H9 (cell line): ENCODE results near the gene LAX1. TPM values are rescaled to one million over a fixed set of nuclear protein-coding genes. Genes with fewer than 3 reads are reported as not detected.

Source experiments
- DNase-seq: peaks from one replicate; pipeline ENCODE4 v3.0.0-alpha.2; 2017
- H2AFZ ChIP-seq: one replicate; pipeline ENCODE4 v1.6.1; 2013; ENCODE audit warnings: mild to moderate bottlenecking, low read length, control low read depth, moderate library complexity
- H2AK5ac ChIP-seq: 2 replicates; pipeline ENCODE4 v1.6.1; 2013; ENCODE audit warnings: low read length, control low read depth, mixed read lengths; ENCODE audit not compliant: insufficient read length
- H2BK120ac ChIP-seq: one replicate; pipeline ENCODE4 v1.6.1; 2013; ENCODE audit warnings: low read depth, mild to moderate bottlenecking, low read length, control low read depth, inconsistent platforms; ENCODE audit not compliant: poor library complexity, severe bottlenecking
- H2BK12ac ChIP-seq: 2 replicates; pipeline ENCODE4 v1.6.1; 2013; ENCODE audit warnings: low read length, control low read depth, mixed read lengths, low read depth; ENCODE audit not compliant: insufficient read length
- H2BK15ac ChIP-seq: 2 replicates; pipeline ENCODE4 v1.6.1; 2013; ENCODE audit warnings: low read depth, low read length, control low read depth
- H2BK20ac ChIP-seq: one replicate; pipeline ENCODE4 v1.6.1; 2013; ENCODE audit warnings: low read depth, mild to moderate bottlenecking, low read length, control low read depth, inconsistent platforms; ENCODE audit not compliant: poor library complexity, severe bottlenecking
- H2BK5ac ChIP-seq: 2 replicates; pipeline ENCODE4 v1.6.1; 2013; ENCODE audit warnings: low read length, control low read depth, mixed read lengths; ENCODE audit not compliant: insufficient read length
- H3K14ac ChIP-seq: 2 replicates; pipeline ENCODE4 v1.6.1; 2013; ENCODE audit warnings: low read length, control low read depth; ENCODE audit not compliant: insufficient read depth
- H3K18ac ChIP-seq: 2 replicates; pipeline ENCODE4 v1.6.1; 2013; ENCODE audit warnings: low read depth, mild to moderate bottlenecking, mixed read lengths, low read length, control low read depth; ENCODE audit not compliant: insufficient read length
- H3K23ac ChIP-seq: 2 replicates; pipeline ENCODE4 v1.6.1; 2013; ENCODE audit warnings: low read length, control low read depth, mixed read lengths, low read depth; ENCODE audit not compliant: insufficient read length
- H3K23me2 ChIP-seq: 2 replicates; pipeline ENCODE4 v1.6.1; 2013; ENCODE audit warnings: low read depth, mild to moderate bottlenecking, mixed read lengths, low read length, control low read depth; ENCODE audit not compliant: insufficient read length, poor library complexity, severe bottlenecking
- H3K27ac ChIP-seq: 2 replicates; pipeline ENCODE4 v1.5.1; 2013; ENCODE audit warnings: low read length, control low read depth, mixed read lengths, low read depth; ENCODE audit not compliant: insufficient read length
- H3K27me3 ChIP-seq: 2 replicates; pipeline ENCODE4 v1.6.1; 2013; ENCODE audit warnings: low read length, control low read depth, inconsistent platforms; ENCODE audit not compliant: insufficient read depth
- H3K4ac ChIP-seq: 2 replicates; pipeline ENCODE4 v1.6.1; 2013; ENCODE audit warnings: low read depth, mild to moderate bottlenecking, control low read depth, inconsistent platforms, low read length, moderate library complexity
- H3K4me1 ChIP-seq: 2 replicates; pipeline ENCODE4 v1.6.1; 2013; ENCODE audit warnings: low read length, control low read depth, inconsistent platforms; ENCODE audit not compliant: insufficient read depth
- H3K4me2 ChIP-seq: 2 replicates; pipeline ENCODE4 v1.6.1; 2013; ENCODE audit warnings: low read length, control low read depth, mixed read lengths; ENCODE audit not compliant: insufficient read length, insufficient read depth
- H3K56ac ChIP-seq: 2 replicates; pipeline ENCODE4 v1.6.1; 2013; ENCODE audit warnings: low read depth, mild to moderate bottlenecking, mixed read lengths, low read length, control low read depth; ENCODE audit not compliant: insufficient read length
- H3K79me1 ChIP-seq: 2 replicates; pipeline ENCODE4 v1.6.1; 2013; ENCODE audit warnings: low read depth, mild to moderate bottlenecking, moderate library complexity, low read length, control low read depth, inconsistent platforms; ENCODE audit not compliant: insufficient read depth, poor library complexity, severe bottlenecking
- H3K79me2 ChIP-seq: 2 replicates; pipeline ENCODE4 v1.6.1; 2013; ENCODE audit warnings: low read length, control low read depth, inconsistent platforms; ENCODE audit not compliant: insufficient read depth
- H3K9ac ChIP-seq: 2 replicates; pipeline ENCODE4 v1.6.1; 2013; ENCODE audit warnings: low read length, control low read depth, mixed read lengths; ENCODE audit not compliant: insufficient read length; ENCODE audit errors: extremely low read depth
- H3K9me3 ChIP-seq: one replicate; pipeline ENCODE4 v1.6.1; 2013; ENCODE audit warnings: low read depth, low read length, inconsistent platforms; ENCODE audit not compliant: control insufficient read depth
- H3T11ph ChIP-seq: one replicate; pipeline ENCODE4 v1.6.1; 2013; ENCODE audit warnings: mild to moderate bottlenecking, low read length, control low read depth, inconsistent platforms
- H4K20me1 ChIP-seq: one replicate; pipeline ENCODE4 v1.6.1; 2013; ENCODE audit not compliant: control insufficient read depth, insufficient read length, insufficient read depth
- H4K5ac ChIP-seq: 2 replicates; pipeline ENCODE4 v1.6.1; 2013; ENCODE audit warnings: low read depth, mild to moderate bottlenecking, mixed read lengths, low read length, control low read depth; ENCODE audit not compliant: insufficient read length
- H4K8ac ChIP-seq: replicated peaks from 2 replicates; pipeline ENCODE4 v1.6.1; 2013; ENCODE audit warnings: low read length, control low read depth, mixed read lengths, low read depth; ENCODE audit not compliant: insufficient read length
- H4K91ac ChIP-seq: 2 replicates; pipeline ENCODE4 v1.6.1; 2013; ENCODE audit warnings: low read depth, mild to moderate bottlenecking, moderate library complexity, mixed read lengths, low read length, control low read depth; ENCODE audit not compliant: insufficient read length
- H3K27ac Mint-ChIP-seq, 3 experiments: 2 replicates in 2 of 3; 3 replicates in 1 of 3; pipeline ENCODE4 v1.8.0; 2020 to 2021; ENCODE audit warnings: mixed read lengths in 3 of 3, mild to moderate bottlenecking in 1 of 3, moderate library complexity in 1 of 3
- H3K27me3 Mint-ChIP-seq: 2 replicates; pipeline ENCODE4 v1.8.0; 2021; ENCODE audit warnings: low read depth, mild to moderate bottlenecking, moderate library complexity, mixed read lengths
- H3K36me3 Mint-ChIP-seq, 3 experiments: 2 replicates in 2 of 3; 3 replicates in 1 of 3; pipeline ENCODE4 v1.8.0; 2020 to 2021; ENCODE audit warnings: low read depth in 3 of 3, mixed read lengths in 3 of 3; ENCODE audit not compliant: insufficient read depth in 1 of 3
- H3K4me1 Mint-ChIP-seq, 2 experiments: 2 replicates each; pipeline ENCODE4 v1.8.0; 2020; ENCODE audit warnings: mixed read lengths in 2 of 2
- H3K4me3 Mint-ChIP-seq, 2 experiments: 2 replicates in 1 of 2; 3 replicates in 1 of 2; pipeline ENCODE4 v1.8.0; 2020 to 2021; ENCODE audit warnings: mild to moderate bottlenecking in 2 of 2, mixed read lengths in 2 of 2, moderate library complexity in 1 of 2
- H3K9me3 Mint-ChIP-seq, 2 experiments: 2 replicates in 1 of 2; 3 replicates in 1 of 2; pipeline ENCODE4 v1.8.0; 2020; ENCODE audit warnings: mild to moderate bottlenecking in 2 of 2, mixed read lengths in 2 of 2, moderate library complexity in 1 of 2
- WGBS: extraction: QIAGEN DNeasy Blood & Tissue Kit; methylation state at CpG from one replicate; pipeline ENCODE4 v1.1.7; 2013; ENCODE audit warnings: missing lambda C conversion rate, low lambda C conversion rate, mixed read lengths; ENCODE audit not compliant: insufficient read length; ENCODE audit errors: extremely low coverage; 5-methylcytosine and 5-hydroxymethylcytosine counted together
- total RNA-seq: library from RNA; stranded (reverse); gene quantifications from 2 replicates; pipeline ENCODE4 v1.2.1, GENCODE V29; 2021
- TF ChIP-seq, protein P1 (sequence below): fragments of 200-600 bp; sonication (generic); conservative IDR thresholded peaks from 3 replicates; pipeline ENCODE4 v1.8.0; 2021; ENCODE audit warnings: antibody characterized with exemption, mild to moderate bottlenecking

The LAX1 gene
- total RNA-seq, 1 experiment from 2014 or later: not detected

DNA sequence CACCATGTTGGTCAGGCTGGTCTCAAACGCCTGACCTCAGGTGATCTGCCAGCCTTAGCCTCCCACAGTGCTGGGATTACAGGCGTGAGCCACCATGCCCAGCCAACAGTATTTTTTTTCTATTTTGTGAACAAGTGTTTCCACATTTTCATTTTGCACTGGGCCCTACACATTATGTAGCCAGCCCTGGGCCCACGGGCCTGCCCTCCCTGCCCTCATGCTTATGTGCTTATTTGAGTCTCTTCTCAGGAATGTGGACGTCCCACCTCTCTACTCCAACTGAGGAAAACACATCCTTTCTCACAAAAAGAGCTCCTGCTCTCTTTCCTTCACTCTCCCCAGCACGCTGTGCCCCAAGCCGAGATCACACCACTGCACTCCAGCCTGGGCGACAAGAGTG is 17.0 kb downstream of the LAX1 start:
- peaks cover 0 to 4% of the 10 kb centered on the region in 2 experiments; a peak in 3 of 5 replicates for H3K9me3 Mint-ChIP-seq
- Histone ChIP-seq H3T11ph (no peak overlapping the region), H3K18ac (no peak overlapping the region), H3K23me2 (no peaks in the 10 kb centered on the region), H2BK15ac (no peak overlapping the region), H3K14ac (no peak overlapping the region), H2BK12ac (no peak overlapping the region), H4K5ac (no peak overlapping the region), H3K4ac (no peak overlapping the region), H3K9ac (no peak overlapping the region), H2BK120ac (no peak overlapping the region), H2BK20ac (no peak overlapping the region), H4K20me1 (no peaks in the 10 kb centered on the region), H3K4me2 (no peak overlapping the region), H3K27me3 (no peaks in the 10 kb centered on the region), H3K4me1 (peaks cover 3% of the 10 kb centered on the region; the same call in 1 of the 2 replicates), H4K91ac (no peak overlapping the region), H3K23ac (no peak overlapping the region), H2AFZ (no peak overlapping the region), H2AK5ac (no peak overlapping the region), H4K8ac (no peak overlapping the region), H2BK5ac (no peak overlapping the region), H3K79me2 (no peaks in the 10 kb centered on the region), H3K79me1 (no peaks in the 10 kb centered on the region), H3K56ac (no peak overlapping the region), H3K27ac (no peak overlapping the region), H3K9me3 (no peaks in the 10 kb centered on the region)
- no peak for DNase-seq
- H3K27ac Mint-ChIP-seq: peak overlapping the region in 1 of 3 experiments; percentile 24; a peak in 1 of 7 replicates
- WGBS: no CpG with 5 or more reads among the region's 7 CpGs
- H3K36me3 Mint-ChIP-seq: no peaks in the 10 kb centered on the region; a peak in 1 of 7 replicates
- peaks cover 8 to 9% of the 10 kb centered on the region in 2 experiments for H3K4me1 Mint-ChIP-seq
- peak overlapping the region in 1 of 2 experiments; percentile 41; a peak in 1 of 5 replicates for H3K4me3 Mint-ChIP-seq
- peaks cover 2% of the 10 kb centered on the region for H3K27me3 Mint-ChIP-seq
- TF ChIP-seq, protein P1, sequence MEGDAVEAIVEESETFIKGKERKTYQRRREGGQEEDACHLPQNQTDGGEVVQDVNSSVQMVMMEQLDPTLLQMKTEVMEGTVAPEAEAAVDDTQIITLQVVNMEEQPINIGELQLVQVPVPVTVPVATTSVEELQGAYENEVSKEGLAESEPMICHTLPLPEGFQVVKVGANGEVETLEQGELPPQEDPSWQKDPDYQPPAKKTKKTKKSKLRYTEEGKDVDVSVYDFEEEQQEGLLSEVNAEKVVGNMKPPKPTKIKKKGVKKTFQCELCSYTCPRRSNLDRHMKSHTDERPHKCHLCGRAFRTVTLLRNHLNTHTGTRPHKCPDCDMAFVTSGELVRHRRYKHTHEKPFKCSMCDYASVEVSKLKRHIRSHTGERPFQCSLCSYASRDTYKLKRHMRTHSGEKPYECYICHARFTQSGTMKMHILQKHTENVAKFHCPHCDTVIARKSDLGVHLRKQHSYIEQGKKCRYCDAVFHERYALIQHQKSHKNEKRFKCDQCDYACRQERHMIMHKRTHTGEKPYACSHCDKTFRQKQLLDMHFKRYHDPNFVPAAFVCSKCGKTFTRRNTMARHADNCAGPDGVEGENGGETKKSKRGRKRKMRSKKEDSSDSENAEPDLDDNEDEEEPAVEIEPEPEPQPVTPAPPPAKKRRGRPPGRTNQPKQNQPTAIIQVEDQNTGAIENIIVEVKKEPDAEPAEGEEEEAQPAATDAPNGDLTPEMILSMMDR: no peak
